IMR-90 (cell line): Measurements from ENCODE around the gene BCL11A.

ENCODE experiments used
- BHLHE40 ChIP-seq: fragments of 150-350 bp; IDR thresholded peaks from 2 replicates; pipeline ENCODE4 v1.6.1; 2016; ENCODE audit warnings: mild to moderate bottlenecking, low read depth, low read length
- CEBPB ChIP-seq: IDR thresholded peaks from 2 replicates; pipeline ENCODE4 v1.6.1; 2012; ENCODE audit warnings: low read depth, low read length, improper control_type of control experiment
- CTCF ChIP-seq: conservative IDR thresholded peaks from 2 replicates; pipeline ENCODE4 v1.5.1; 2012; ENCODE audit warnings: mild to moderate bottlenecking, low read depth, low read length, improper control_type of control experiment
- ELK1 ChIP-seq: fragments of 150-350 bp; IDR thresholded peaks from 2 replicates; pipeline ENCODE4 v1.6.1; 2016; ENCODE audit warnings: low read depth, mild to moderate bottlenecking, low read length, moderate library complexity, borderline replicate concordance
- FOS ChIP-seq: fragments of 150-350 bp; IDR thresholded peaks from 2 replicates; pipeline ENCODE4 v1.6.1; 2016; ENCODE audit warnings: low read depth, low read length
- MAFK ChIP-seq: IDR thresholded peaks from 2 replicates; pipeline ENCODE4 v1.6.1; 2012; ENCODE audit warnings: low read depth, low read length, improper control_type of control experiment
- MAZ ChIP-seq: IDR thresholded peaks from 2 replicates; pipeline ENCODE4 v1.6.1; 2012; ENCODE audit warnings: low read depth, mild to moderate bottlenecking, low read length, improper control_type of control experiment, moderate library complexity, borderline replicate concordance
- MXI1 ChIP-seq: IDR thresholded peaks from 2 replicates; pipeline ENCODE4 v1.6.1; 2012; ENCODE audit warnings: low read depth, mild to moderate bottlenecking, low read length, moderate library complexity, borderline replicate concordance
- POLR2A ChIP-seq: IDR thresholded peaks from 2 replicates; pipeline ENCODE4 v1.6.1; 2012; ENCODE audit warnings: mild to moderate bottlenecking, low read depth, low read length
- RAD21 ChIP-seq: IDR thresholded peaks from 2 replicates; pipeline ENCODE4 v1.6.1; 2012; ENCODE audit warnings: low read length, improper control_type of control experiment
- RCOR1 ChIP-seq: IDR thresholded peaks from 2 replicates; pipeline ENCODE4 v1.6.1; 2012; ENCODE audit warnings: mild to moderate bottlenecking, low read length, improper control_type of control experiment; ENCODE audit not compliant: insufficient replicate concordance
- SMC3 ChIP-seq: fragments of 150-350 bp; IDR thresholded peaks from 2 replicates; pipeline ENCODE4 v1.6.1; 2016; ENCODE audit warnings: low read depth, mild to moderate bottlenecking, antibody characterized with exemption, low read length, moderate library complexity
- USF2 ChIP-seq: fragments of 150-350 bp; IDR thresholded peaks from 2 replicates; pipeline ENCODE4 v1.6.1; 2017; ENCODE audit warnings: mild to moderate bottlenecking, antibody characterized with exemption, low read length, low read depth

- peak; percentile 56 for TF ChIP-seq CTCF
- no peak for TF ChIP-seq RCOR1
- TF ChIP-seq CEBPB, result no peak
- no peak for TF ChIP-seq POLR2A
- TF ChIP-seq FOS, result no peak
- no peak for TF ChIP-seq BHLHE40
- no peak for TF ChIP-seq MAZ
- TF ChIP-seq SMC3, result peak; percentile 41
- TF ChIP-seq MAFK, result no peak
- TF ChIP-seq MXI1, result no peak
- TF ChIP-seq RAD21, result peak; percentile 41
- TF ChIP-seq USF2, result no peak
- TF ChIP-seq ELK1, result no peak
Measured at GRCh38 chr2:60560734-60561644, 7.5 kb upstream of the BCL11A start.
